ENCODE measurements around the gene IFT43.

Gene IFT43

GRCh38 chr14:76121089-76121748, 135.7 kb downstream of the IFT43 start:
- no CpG with 5 or more reads among the region's 4 CpGs for WGBS (ENCODE audit: insufficient coverage, insufficient read length)
- no peak for DNase-seq (ENCODE audit: low read depth, low spot score)
- H3K9me3 ChIP-seq (ENCODE audit: control insufficient read depth, insufficient read depth, low read length): no peaks in the 10 kb centered on the region
- H3K36me3 ChIP-seq (ENCODE audit: control insufficient read depth, insufficient read depth, low read length): no peaks in the 10 kb centered on the region
- no peak overlapping the region for H3K27ac ChIP-seq (ENCODE audit: low read length)
- H3K4me1 ChIP-seq (ENCODE audit: control insufficient read depth, insufficient read depth, low read length): peaks cover 4% of the 10 kb centered on the region
- H3K4me3 ChIP-seq (ENCODE audit: low read length): no peak overlapping the region
- no peaks in the 10 kb centered on the region for H3K27me3 ChIP-seq (ENCODE audit: control insufficient read depth, insufficient read depth, low read length)

DNA sequence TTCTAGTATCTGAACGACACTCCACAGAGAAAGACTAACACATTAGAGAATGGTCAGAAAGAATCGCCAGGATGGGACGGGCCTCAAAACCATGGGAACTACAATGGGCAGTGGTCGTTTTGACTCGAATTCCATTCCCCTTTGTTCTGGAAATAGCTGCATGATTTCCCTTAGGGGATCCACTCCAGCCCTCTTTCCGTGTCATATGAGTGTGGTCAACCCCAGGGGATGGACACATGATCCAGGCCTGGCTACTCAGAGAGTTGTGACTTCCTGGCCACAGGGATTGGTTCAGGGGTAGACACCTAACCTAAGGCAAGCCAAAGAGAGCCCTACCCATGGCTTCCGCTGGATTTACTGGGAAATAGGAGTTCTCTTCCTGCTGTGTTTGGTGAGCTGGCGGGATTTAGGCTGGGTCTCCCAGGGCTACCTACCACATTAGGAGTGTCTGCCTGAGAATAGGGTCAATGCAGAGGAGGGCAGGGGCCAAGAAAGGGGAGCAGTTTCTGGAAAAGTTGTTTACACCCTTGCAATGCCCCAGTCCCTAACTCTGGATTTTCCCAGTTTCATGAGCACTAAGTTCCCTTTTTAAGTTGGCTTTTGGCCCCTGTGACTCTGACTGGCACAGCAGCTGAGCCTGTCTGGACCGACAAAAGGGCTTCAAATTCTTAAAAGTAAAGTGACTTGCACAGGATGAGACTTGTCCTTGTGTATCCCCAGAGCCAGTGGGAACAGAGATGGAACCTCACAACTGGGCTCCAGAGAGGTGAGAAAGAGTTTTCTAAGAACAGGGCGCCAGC, 138.1 kb downstream of the IFT43 start:
- Histone ChIP-seq H3K4me3 (ENCODE audit: low read length) (no peak overlapping the region), H3K9me3 (ENCODE audit: control insufficient read depth, insufficient read depth, low read length) (no peaks in the 10 kb centered on the region), H3K27me3 (ENCODE audit: control insufficient read depth, insufficient read depth, low read length) (no peaks in the 10 kb centered on the region), H3K36me3 (ENCODE audit: control insufficient read depth, insufficient read depth, low read length) (no peaks in the 10 kb centered on the region), H3K4me1 (ENCODE audit: control insufficient read depth, insufficient read depth, low read length) (peaks cover 2% of the 10 kb centered on the region; the same call in 1 of the 2 replicates), H3K27ac (ENCODE audit: low read length) (no peak overlapping the region)
- no CpG with 5 or more reads among the region's 10 CpGs for WGBS (ENCODE audit: insufficient coverage, insufficient read length)
- DNase-seq (ENCODE audit: low read depth, low spot score): no peak

GRCh38 chr14:76125511-76125910, 139.9 kb downstream of the IFT43 start:
- peaks cover 2% of the 10 kb centered on the region; the same call in 1 of the 2 replicates for H3K4me1 ChIP-seq (ENCODE audit: control insufficient read depth, insufficient read depth, low read length)
- H3K27me3 ChIP-seq (ENCODE audit: control insufficient read depth, insufficient read depth, low read length): no peaks in the 10 kb centered on the region; the same call in 1 of the 2 replicates
- H3K4me3 ChIP-seq (ENCODE audit: low read length): no peak overlapping the region
- no peak for DNase-seq (ENCODE audit: low read depth, low spot score)
- H3K36me3 ChIP-seq (ENCODE audit: control insufficient read depth, insufficient read depth, low read length): no peaks in the 10 kb centered on the region
- no peaks in the 10 kb centered on the region for H3K9me3 ChIP-seq (ENCODE audit: control insufficient read depth, insufficient read depth, low read length)
- H3K27ac ChIP-seq (ENCODE audit: low read length): no peak overlapping the region
- WGBS (ENCODE audit: insufficient coverage, insufficient read length): no CpG with 5 or more reads among the region's 8 CpGs

- Histone ChIP-seq H3K36me3 (ENCODE audit: control insufficient read depth, insufficient read depth, low read length) (no peaks in the 10 kb centered on the region), H3K4me1 (ENCODE audit: control insufficient read depth, insufficient read depth, low read length) (peaks cover 2% of the 10 kb centered on the region; the same call in 1 of the 2 replicates), H3K9me3 (ENCODE audit: control insufficient read depth, insufficient read depth, low read length) (no peaks in the 10 kb centered on the region), H3K27me3 (ENCODE audit: control insufficient read depth, insufficient read depth, low read length) (no peaks in the 10 kb centered on the region; the same call in 1 of the 2 replicates), H3K4me3 (ENCODE audit: low read length) (no peak overlapping the region), H3K27ac (ENCODE audit: low read length) (no peak overlapping the region)
- WGBS (ENCODE audit: insufficient coverage, insufficient read length): no CpG with 5 or more reads among the region's 5 CpGs
- DNase-seq (ENCODE audit: low read depth, low spot score): no peak
These were observed 140.5 kb downstream of the IFT43 start for GRCh38 chr14:76126076-76126475.

GRCh38 chr14:76129851-76130576, 144.5 kb downstream of the IFT43 start:
- no peak overlapping the region for H3K27ac ChIP-seq (ENCODE audit: low read length)
- no peaks in the 10 kb centered on the region; the same call in 1 of the 2 replicates for H3K27me3 ChIP-seq (ENCODE audit: control insufficient read depth, insufficient read depth, low read length)
- no peaks in the 10 kb centered on the region for H3K4me1 ChIP-seq (ENCODE audit: control insufficient read depth, insufficient read depth, low read length)
- DNase-seq (ENCODE audit: low read depth, low spot score): no peak
- H3K4me3 ChIP-seq (ENCODE audit: low read length): no peak overlapping the region
- H3K36me3 ChIP-seq (ENCODE audit: control insufficient read depth, insufficient read depth, low read length): no peaks in the 10 kb centered on the region
- WGBS (ENCODE audit: insufficient coverage, insufficient read length): no CpG with 5 or more reads among the region's 3 CpGs
- H3K9me3 ChIP-seq (ENCODE audit: control insufficient read depth, insufficient read depth, low read length): no peaks in the 10 kb centered on the region

- H3K4me3 ChIP-seq (ENCODE audit: low read length): no peak overlapping the region
- H3K9me3 ChIP-seq (ENCODE audit: control insufficient read depth, insufficient read depth, low read length): no peaks in the 10 kb centered on the region
- no peak for DNase-seq (ENCODE audit: low read depth, low spot score)
- no peaks in the 10 kb centered on the region for H3K4me1 ChIP-seq (ENCODE audit: control insufficient read depth, insufficient read depth, low read length)
- no peak overlapping the region for H3K27ac ChIP-seq (ENCODE audit: low read length)
- no CpG with 5 or more reads among the region's 30 CpGs for WGBS (ENCODE audit: insufficient coverage, insufficient read length)
- no peaks in the 10 kb centered on the region; the same call in 1 of the 2 replicates for H3K27me3 ChIP-seq (ENCODE audit: control insufficient read depth, insufficient read depth, low read length)
- no peaks in the 10 kb centered on the region for H3K36me3 ChIP-seq (ENCODE audit: control insufficient read depth, insufficient read depth, low read length)
These were observed 145.8 kb downstream of the IFT43 start for GRCh38 chr14:76131071-76131965.

GRCh38 chr14:76133103-76133502, 147.5 kb downstream of the IFT43 start:
- Histone ChIP-seq H3K27ac (ENCODE audit: low read length) (no peak overlapping the region), H3K36me3 (ENCODE audit: control insufficient read depth, insufficient read depth, low read length) (no peaks in the 10 kb centered on the region), H3K27me3 (ENCODE audit: control insufficient read depth, insufficient read depth, low read length) (no peaks in the 10 kb centered on the region; the same call in 1 of the 2 replicates), H3K4me1 (ENCODE audit: control insufficient read depth, insufficient read depth, low read length) (peaks cover 3% of the 10 kb centered on the region; the same call in 1 of the 2 replicates), H3K9me3 (ENCODE audit: control insufficient read depth, insufficient read depth, low read length) (no peaks in the 10 kb centered on the region), H3K4me3 (ENCODE audit: low read length) (no peak overlapping the region)
- DNase-seq (ENCODE audit: low read depth, low spot score): no peak
- no CpG with 5 or more reads among the region's 4 CpGs for WGBS (ENCODE audit: insufficient coverage, insufficient read length)

Data from iPS DF 6.9 (cell line).